Hepatic stellate cell (primary cell): ENCODE data around the gene CFAP410.
"Not testable (repeated sequence)": the region's sequence is repeated elsewhere in the genome, so short reads cannot be mapped to it uniquely, and the experiment has no call there.

Experiments used
- DNase-seq: peaks from one replicate; pipeline ENCODE4 v3.0.0; 2011; ENCODE audit warnings: low spot score

The CFAP410 gene

GRCh38 chr21:44283948-44284347 lies 55.2 kb downstream of the CFAP410 start:
- DNase-seq: no peak

DNA sequence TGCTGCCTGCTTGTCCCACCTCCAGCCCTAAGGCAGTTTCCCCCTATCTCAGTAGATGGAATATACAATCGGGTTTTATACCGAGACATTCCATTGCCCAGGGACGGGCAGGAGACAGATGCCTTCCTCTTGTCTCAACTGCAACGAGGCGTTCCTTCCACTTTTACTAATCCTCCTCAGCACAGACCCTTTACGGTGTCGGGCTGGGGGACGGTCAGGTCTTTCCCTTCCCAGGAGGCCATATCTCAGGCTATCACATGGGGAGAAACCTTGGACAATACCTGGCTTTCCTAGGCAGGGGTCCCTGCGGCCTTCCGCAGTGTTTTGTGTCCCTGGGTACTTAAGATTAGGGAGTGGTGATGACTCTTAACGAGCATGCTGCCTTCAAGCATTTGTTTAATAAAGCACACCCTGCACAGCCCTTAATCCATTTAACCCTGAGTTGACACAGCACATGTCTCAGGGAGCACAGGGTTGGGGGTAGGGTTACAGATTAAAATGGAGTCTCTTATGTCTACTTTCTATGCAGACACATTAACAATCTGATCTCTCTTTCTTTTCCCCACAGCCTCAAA lies 55.9 kb downstream of the CFAP410 start:
- not testable (repeated sequence) for DNase-seq

- no peak for DNase-seq
Measured at GRCh38 chr21:44282370-44282769, 56.8 kb downstream of the CFAP410 start.

- DNase-seq: no peak
Measured at GRCh38 chr21:44281801-44282200, 57.4 kb downstream of the CFAP410 start.

- no peak for DNase-seq
Measured at GRCh38 chr21:44279354-44280260, 59.6 kb downstream of the CFAP410 start.
